GM21381 (cell line): ENCODE results near the gene HOXD9.

Source experiments
- ATAC-seq: cut with Tn5 transposase; IDR thresholded peaks from one replicate; pipeline ENCODE4 v1.9.1; 2021; ENCODE audit warnings: mild to moderate bottlenecking, moderate library complexity; ENCODE audit not compliant: unreplicated experiment

Gene HOXD9

GRCh38 chr2:176110415-176111308, 11.9 kb upstream of the HOXD9 start:
- no peak for ATAC-seq

DNA sequence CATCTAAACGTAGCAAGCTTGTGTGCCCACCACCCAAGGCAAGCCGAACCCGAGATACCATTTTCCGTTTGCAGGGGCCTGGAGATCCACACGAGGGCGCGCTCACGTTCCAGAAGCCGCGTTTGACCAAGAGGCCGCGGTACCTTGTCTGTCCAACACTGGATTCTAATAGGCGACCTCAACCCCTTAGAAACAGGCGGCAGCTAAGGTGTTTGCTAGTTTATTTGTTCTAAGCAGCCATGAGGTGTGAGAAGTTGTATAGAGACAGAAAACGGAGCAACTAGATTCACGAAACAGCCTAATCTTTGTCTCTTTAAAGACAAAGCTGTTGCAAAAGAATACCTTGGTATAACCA, 11.2 kb upstream of the HOXD9 start:
- no peak for ATAC-seq

DNA sequence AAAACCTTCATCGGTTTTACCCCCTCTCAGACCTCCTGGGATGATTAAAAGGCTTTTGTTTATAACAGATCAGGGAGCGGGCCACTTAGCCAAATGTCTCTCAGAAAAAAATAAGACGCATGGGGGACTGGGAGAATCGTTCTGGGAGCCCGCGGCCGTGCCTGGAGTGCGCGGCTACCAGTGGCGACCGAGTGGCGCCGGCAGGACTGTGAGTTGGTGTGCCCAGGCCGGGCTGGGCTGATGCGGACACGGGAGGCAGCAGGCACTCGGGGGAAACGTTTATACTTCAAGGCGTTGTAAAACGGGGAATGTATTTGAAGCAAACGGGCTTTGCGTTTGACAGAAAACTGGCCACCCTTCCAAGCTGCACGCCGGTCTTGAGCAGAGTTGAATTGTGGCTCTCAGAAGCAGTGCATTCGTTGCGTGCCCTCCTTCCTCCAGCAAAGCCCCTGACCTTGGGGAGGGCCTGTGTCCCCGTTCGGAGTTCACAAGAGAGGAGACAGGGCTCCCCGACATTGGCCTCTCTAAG, 10.6 kb upstream of the HOXD9 start:
- ATAC-seq, result no peak

DNA sequence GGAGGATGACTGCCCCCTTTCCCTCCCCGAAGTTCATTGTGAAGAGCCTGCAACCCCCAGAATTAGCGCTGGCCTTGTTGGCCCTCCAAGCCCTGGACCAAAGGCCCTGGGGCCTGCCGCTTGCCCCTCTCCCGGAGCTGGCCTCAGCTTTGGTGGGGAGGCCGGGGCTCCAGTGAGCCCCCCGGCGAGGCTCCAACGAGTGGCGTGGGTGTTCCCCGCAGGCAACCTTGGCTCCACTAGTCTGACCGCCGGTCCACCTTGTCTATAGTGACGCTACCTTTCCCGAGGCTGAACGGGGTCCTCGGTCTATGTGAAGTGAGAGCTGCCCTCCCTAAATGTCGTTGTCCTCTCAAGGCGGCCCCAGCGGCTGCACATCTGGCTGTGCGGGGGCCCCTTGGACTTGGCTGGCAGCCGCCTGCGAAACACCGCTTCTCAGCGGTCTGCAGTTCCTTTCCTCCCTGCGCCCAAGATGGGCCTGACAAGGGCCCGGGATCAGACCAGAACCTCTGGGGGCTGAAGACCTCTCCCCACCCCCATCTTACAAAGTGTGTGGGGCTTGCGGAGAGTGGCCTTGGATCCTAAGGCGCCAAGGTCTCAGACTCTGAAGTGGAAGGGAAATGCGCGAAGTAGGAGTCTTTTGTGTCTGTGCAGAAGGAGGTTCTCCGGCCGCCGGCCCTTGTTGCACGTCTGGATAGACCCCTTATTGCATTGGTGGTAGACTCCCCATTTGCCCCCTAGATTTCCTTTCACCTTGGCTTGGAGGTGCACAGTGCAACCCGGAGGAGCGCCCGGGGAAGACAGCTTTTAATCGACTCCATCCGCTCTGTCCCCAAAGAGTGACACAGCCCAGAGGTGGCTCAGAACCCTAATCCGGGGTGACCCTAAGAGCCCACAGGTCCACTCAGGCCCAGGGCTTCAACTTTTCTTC, 9.9 kb upstream of the HOXD9 start:
- no peak for ATAC-seq

DNA sequence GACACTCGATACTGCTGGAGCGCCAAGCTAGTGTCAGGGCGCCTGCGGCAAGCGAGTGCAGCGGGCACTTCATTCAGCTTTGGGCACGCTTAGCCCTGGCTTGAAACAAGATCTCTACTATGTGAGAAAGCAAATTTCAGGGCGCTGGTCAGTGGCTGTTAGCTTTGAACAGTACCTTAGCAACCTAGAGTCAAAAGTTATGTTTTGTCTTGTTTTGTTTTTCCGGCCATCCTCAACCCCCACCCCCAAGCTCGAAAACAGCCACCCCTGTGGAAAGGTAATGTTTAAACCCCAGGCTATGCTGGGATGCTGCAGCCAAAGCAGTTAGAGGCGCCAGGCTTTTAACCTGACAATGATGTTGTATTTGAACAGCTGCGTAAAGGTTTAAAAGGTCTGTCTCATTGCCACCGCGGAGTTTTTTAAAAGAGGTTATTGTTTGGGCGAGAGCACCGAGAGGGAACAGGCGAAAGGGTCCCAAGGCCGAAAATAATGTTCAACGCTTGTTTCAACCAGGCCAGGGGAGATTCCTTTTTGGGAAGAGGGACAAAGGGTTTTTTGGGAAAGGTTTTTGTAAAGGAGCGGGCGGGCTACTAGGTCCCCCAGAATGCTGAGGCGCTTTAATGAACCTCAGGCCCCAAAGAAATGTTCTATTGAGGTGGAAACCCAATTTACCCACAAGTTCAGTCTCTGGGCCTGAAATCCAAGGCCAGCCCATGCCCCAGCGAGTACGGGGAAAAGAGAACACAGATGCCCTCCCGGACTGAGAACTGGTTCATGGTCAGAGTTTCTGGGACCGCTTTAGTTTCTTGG, 8.2 kb upstream of the HOXD9 start:
- no peak for ATAC-seq

DNA sequence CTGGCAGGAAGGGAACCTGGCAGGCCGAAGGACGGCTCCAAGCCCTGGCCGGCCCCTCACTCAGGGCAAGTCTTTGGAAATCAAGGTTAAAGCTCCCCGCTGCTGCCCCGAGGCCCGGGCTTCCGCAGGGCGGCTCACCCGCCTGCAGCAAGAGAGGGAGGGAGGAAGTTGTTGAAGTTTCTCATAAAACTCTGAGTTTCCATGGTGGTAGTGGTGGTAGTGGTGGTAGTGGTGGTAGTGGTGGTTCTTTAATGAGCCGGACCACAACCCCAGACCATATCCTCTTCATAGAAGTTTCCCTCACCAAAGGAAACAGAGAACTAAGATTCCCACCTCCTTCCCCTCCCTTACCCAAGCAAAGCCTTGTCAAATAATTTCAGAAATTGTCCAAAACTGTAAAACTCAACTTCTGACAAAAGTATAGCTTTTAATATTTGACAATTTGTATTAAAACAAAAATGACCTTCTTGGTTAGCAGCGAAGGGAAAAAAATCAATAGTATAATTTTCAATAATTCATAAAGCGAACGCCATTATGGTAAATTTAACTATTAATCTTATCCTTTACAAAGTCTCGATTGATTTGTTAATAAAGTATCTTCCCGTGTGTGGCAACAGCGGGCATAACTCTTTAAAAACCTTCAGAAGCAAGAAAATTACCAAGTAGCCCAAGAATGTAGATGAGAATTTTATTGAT, 7.4 kb upstream of the HOXD9 start:
- no peak for ATAC-seq

DNA sequence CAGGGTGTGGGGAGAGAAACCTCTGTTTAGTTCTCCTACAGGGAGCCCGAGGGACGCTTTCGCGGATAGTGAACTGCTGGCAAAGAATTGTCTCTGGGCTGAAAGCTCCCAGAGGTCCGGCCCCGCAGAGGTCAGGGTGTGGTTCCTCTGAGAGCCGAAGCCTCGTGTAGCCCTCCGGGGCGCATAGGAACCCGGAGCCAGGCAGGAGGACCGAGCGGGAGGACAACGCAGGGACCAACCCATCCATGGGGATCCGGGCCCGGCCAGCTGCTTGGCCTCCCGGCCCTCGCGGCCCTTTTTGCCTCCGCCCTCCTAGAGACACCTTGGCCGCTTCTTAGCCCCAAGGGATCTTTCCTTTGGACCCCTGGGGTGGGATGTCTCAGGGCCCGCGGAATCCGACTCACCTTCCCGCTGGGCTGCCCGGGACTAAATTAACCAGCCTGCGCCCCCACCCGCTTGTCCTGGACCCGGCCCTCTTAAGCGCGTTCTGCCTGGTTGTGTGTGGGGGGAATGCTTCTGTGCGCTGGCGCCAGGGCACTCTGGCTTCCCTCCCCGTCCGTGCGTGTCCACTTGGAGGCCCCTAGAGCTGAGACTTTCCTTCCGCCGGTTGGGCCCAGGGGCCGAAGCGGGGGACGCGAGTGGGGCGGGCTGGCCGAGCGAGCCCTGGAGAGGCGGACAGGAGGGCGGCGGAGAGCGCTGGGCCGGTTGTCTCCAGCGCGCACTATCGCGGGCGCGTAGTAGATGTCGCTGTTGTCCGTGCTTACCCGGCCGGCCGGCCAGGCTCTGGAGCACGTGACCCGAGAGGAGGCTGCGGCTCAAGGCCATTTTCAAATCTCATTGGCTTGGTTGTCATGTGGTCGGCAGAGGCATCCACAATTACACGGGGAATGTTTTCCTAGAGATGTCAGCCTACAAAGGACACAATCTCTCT, 6.4 kb upstream of the HOXD9 start, which contains the start of gene HOXD10:
Gene HOXD10 (plus strand): TSS at position 896 of the 931 bp plus-strand sequence. CDS start 56 bp downstream, outside the sequence.
- ATAC-seq, result no peak

GRCh38 chr2:176117162-176117822, 5.2 kb upstream of the HOXD9 start:
- ATAC-seq, result no peak

DNA sequence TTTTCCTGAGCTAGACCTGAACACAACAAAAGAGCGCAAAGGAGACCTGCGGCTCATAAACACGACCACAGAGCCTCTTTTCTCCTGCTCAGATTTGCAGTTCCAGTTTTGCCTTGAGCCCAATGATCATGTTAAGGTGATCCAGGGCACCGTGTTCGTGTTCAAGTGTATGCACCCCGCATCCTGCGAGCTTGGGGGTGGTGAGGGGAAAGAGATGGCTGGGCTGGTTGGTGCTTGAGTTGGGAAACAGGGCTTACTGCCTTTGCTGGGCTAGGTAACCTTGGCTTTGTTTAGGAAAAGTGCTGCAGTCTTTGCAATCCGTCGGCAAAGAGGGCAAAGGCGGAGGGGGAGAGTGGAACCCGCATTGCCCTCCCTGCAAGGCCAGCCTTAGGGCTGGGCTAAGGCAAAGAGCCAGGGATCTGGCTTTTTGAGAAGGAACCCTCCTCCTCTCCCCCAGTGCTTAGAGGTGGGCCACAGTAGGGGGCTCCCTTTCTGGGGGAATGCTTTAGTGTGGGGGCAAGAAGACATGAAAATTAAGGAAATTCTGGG, 4.6 kb upstream of the HOXD9 start:
- ATAC-seq, result no peak

DNA sequence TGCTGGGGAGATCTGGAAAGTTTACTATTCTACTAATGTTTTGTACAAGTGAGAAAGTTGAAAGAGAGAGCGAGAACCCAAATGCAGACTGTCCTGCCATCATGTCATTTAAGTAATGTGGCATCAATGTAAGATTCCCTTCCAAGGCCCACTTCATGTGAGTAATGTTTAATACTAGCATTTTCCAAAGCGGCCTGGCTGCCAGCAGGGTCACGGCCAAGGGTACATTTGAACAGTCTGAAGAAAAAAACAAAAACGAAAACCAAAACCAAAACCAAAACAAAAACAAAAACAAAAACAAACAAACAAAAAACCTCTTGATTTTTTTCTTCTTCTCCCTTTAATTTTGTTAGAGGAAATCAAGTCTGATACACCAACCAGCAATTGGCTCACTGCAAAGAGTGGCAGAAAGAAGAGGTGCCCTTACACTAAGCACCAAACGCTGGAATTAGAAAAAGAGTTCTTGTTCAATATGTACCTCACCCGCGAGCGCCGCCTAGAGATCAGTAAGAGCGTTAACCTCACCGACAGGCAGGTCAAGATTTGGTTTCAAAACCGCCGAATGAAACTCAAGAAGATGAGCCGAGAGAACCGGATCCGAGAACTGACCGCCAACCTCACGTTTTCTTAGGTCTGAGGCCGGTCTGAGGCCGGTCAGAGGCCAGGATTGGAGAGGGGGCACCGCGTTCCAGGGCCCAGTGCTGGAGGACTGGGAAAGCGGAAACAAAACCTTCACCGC, 3.7 kb upstream of the HOXD9 start:
- ATAC-seq, result no peak

GRCh38 chr2:176120364-176121189, 1.9 kb upstream of the HOXD9 start:
- no peak for ATAC-seq

GRCh38 chr2:176121190-176122051, 1.1 kb upstream of the HOXD9 start:
- ATAC-seq, result no peak

- ATAC-seq, result no peak
These were observed 352 bp upstream of the HOXD9 start for GRCh38 chr2:176122052-176122682.

DNA sequence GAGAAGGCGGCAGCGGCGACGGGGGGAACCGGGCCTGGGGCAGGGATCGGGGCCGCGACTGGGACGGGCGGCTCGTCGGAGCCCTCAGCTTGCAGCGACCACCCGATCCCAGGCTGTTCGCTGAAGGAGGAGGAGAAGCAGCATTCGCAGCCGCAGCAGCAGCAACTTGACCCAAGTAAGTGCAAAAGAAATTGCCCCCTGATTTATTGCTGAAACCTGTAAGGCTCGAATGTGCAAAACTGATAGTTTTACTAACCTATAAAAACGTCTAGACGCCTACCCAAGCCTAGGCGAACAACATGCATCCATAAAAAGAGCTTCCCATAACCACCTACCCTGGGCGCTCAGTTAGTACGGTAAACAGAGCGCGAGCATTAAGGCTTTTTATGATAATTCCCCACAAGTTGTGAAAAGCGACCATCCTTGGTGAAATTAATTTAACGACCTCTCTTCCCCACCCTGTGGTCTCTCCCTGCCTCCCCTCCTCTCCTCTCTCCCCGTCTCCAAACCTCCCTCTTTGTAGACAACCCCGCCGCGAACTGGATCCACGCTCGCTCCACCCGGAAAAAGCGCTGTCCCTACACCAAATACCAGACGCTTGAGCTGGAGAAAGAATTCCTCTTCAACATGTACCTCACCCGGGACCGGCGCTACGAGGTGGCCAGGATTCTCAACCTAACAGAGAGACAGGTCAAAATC, 1.0 kb downstream of the HOXD9 start:
- no peak for ATAC-seq
